HG03196 (cell line): Measurements from ENCODE around the gene GABRR1.
"Not testable (repeated sequence)": the region's sequence is repeated elsewhere in the genome, so short reads cannot be mapped to it uniquely, and the experiment has no call there.

Experiments used
- ATAC-seq: cut with Tn5 transposase; IDR thresholded peaks from one replicate; pipeline ENCODE4 v1.9.1; 2021; ENCODE audit not compliant: unreplicated experiment

GABRR1 gene

DNA sequence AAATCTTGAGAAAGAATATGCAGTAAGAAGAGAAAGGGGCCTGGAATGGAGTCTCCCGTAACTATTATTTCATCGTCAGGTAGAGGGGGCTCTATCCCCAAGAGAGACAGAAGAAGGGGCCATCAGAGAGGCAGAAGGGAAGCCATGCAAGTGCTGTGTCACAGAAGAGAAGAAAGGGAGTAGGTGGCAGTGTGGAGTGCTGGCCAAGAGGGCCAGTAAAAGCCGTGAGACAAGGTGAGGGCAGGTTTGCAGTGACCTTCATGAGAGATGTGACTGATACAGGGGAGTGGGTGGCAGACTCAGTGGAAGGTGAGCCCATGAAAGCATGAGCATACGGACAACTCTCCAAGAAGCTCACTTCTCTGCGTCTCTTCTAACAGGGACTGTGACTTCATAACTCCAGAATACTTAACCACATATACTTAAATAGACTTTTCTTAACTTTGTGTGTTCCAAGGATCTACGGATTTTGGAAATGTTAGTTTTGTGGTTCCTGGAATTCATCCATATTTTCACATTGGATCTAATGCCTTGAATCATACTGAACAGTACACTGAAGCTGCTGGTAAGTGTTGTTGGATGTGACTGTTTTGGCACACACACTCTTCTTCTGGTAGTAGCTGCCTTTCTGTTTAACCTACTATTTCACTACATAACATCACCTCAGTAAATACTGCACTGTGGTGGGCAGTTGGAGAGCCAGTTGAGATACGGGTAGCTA is 55.7 kb downstream of the GABRR1 start:
- ATAC-seq: no peak

DNA sequence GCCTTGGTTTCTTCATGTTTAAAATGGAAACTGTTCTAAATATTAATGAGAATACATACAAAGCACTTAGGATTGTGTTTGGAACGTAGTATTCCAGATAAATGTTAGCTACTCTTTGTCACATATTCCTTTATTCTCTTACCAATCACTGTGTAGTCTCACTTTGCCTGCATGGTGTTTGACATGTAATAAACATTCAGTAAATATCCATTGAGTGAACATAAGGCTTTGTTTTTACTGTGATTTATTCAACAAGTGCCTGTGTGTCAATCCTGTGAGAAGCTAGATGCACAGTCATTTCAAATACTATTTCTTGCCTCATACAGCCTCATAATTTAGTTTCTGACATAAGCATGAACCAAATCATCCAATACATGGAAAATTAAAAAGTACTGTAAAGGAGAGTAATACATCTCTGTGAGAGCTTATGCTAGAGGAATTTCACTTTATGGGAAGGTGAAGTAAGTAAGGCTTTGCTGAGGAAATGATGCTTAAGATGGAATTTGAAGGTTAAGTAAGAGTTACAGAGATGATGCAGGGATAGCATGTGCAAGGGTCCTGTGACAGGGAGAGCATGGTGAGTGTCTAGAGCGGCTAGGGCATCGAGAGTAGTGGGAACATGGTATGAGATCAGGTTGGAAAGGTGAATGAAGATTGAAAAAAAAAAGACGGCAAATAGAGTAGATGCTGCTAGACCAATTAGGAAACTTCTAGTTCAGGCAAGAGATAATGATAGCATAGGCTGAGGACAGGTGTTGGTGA is 56.6 kb downstream of the GABRR1 start:
- ATAC-seq: no peak

DNA sequence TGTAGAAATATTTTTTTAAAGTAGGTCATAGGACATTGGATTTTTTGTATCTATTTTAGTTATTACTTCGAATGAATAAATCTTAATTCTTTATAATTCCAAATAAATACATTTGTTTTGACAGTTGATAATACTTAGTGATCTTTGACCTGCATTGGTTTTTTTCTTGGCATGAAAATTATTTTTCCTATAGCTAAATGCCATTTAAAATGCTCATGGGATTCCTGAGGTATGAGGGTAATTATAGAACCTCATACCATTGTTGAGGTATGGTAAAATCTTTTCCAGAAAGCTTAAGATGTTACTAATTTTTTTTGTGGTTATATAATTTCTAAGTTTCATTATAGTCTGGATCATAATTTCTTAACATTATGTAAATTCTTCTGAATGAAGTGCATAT is 63.0 kb downstream of the GABRR1 start:
- no peak for ATAC-seq

DNA sequence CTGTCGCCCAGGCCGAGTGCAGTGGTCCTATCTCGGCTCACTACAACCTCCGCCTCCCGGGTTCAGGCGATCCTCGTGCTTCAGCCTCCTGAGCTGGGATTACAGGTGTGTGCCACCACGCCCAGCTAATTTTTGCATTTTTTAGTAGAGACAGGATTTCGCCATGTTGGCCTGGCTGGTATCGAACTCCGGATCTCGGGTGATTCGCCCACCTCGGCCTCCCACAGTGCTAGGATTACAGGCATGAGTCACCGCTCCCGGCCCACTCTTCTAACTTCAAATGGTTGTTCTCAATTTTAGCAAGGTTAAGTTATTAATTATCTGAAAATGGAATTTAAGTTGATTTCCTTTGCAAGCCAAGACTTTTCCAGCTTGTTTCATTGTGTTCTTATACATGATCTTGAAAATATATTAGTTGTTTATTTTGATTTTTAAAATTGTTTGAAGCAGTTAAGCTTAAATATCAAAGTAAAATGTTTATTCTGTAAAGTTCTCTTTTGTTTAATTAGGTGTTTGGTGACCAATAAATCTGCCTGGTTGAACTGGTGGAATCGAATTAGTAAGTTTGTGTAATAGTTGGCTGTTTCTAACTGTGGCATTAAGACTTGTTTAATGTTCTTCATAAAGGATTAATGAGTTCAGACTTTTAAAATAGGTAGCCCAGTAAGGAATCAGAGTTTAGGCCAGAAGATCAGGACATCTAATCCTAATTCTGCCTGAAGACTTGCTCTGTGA is 69.0 kb downstream of the GABRR1 start:
- ATAC-seq: no peak

DNA sequence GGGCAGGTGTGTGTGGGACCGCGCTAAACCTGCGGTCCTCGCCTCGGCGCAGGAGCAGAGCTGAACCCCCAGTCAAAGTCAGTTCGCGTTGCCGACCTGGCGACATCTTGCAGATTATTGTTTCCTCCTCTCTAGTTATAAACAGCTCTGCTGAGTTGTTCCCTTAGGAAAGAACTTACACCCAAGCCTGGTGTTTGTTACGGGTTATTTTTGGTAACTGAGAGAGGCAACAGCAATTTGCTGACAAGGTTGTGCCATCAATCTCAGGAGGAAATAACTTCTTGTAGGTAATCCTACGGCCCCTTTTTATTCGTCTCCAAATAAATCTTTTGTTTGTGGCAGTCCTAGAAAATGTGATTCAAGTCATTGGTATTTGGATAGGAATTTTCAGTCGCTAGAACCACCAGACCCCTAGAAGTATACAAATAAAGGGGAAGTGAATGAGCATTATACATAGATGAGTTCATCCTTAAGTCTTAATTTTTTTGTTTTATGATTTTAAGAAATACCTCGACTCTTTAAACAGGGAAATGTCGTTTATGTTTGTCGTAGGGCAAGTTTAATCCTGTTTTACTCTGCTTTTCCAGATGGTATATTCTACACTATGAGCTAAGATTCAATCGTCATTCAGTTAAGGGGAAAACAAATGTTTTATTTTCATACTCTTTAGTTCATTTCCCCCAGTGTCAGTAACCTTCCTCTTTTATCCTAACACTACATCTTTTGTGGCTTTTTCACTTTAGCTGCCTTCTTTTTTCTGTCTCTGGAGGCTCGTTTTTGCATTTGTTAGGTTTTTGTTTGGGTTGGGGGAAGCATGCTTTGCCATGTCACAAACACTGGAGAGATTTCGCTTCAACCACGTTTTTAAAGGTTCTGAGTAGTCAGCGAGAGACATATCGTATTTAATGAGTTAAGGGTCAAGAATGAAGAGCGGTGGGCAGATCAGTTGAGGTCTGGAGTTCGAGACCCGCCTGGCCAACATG is 70.1 kb downstream of the GABRR1 start:
- no peak for ATAC-seq

DNA sequence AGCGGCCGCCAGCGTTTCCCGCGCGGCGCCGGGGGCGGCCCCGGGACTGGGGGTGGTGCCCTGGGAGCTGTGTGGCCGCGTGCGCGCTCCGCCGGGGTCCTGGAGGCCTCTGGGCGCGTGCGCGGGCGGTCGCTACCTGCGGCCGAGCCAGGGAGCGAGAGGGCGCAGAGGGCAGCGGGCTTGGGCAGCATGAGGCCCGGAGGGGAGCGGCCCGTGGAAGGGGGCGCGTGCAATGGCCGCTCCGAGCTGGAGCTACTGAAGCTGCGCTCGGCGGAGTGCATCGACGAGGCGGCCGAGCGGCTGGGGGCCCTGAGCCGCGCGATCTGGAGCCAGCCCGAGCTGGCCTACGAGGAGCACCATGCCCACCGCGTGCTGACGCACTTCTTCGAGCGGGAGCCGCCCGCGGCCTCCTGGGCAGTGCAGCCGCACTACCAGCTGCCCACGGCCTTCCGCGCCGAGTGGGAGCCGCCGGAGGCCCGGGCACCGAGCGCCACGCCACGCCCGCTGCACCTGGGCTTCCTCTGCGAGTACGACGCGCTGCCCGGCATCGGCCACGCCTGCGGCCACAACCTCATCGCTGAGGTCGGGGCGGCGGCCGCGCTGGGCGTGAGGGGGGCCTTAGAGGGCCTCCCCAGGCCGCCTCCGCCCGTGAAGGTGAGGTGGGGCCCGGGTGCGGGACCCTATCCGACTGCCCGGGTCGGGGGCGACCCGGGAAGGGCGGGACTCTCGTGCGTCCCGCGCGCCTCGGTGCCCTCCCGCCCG is 71.0 kb downstream of the GABRR1 start, which contains the start of gene PM20D2:
Gene PM20D2, plus strand, starts transcription at position 100 of the 762 bp plus-strand sequence. Its CDS starts 90 bp downstream, at position 190.
- peak; percentile 75 for ATAC-seq

DNA sequence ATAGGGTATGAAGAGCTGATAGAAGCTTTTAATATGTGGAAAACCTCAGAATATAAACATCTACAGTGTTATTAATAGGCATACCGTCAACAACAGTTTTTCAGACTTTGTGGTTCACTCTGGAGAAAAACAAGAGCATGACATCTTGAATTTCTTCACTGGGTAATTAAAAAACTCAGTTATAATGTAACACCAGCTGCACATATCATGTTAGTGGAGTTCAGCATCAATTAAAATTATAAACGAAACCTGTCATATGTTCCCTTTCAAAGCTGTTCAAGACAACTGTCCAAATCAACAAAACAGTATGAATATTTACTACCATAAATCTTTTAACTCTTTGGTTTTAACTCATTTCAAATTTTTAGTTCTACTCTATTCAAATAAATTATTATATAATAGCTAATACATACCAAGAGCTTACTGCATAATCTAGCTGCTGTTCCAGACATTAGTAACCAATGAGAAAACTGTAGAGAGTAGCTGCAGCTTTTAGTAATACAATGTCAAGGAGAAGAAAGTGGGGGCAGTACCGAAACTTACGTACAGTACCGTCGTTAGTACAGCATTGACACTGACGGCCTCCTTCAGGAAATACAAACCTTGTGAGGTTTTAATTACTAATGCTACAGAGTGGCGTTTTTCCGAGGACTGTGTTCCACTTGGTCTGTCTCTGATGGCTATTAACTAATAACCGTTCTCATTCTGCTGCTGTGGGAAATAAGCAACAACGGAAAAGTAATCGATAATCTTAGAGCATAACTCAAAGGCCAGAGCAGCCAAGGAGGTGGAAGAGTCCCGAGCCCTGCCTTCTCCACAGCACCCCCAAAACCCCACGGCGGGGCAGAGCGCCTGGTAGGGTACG is 71.8 kb downstream of the GABRR1 start:
- peak; percentile 50 for ATAC-seq

DNA sequence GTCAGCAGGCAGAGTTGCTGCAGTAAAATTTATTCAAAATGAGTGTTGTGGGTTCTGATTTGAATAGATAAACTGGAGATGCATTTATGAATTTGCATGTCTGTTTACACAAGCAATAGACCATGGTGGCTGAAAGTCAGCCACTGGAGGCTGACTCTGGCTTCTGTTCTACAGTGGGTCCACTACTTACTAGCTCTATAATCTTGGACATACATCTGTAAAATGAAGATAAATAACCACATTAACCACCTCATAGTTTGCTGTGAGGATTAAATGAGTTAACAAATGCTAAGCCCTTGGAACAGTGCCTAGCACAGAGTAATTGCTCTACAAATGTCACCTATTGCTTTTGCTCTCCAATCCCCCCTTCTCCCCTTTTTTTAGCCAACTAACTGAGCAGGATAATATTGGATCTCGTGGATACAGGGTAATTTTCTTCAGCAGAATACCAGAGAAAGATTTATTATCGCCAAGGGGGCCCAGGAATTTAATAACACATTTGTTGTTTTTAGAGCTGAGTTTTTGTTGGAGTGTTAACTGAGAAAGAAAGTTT is 72.7 kb downstream of the GABRR1 start:
- no peak for ATAC-seq

DNA sequence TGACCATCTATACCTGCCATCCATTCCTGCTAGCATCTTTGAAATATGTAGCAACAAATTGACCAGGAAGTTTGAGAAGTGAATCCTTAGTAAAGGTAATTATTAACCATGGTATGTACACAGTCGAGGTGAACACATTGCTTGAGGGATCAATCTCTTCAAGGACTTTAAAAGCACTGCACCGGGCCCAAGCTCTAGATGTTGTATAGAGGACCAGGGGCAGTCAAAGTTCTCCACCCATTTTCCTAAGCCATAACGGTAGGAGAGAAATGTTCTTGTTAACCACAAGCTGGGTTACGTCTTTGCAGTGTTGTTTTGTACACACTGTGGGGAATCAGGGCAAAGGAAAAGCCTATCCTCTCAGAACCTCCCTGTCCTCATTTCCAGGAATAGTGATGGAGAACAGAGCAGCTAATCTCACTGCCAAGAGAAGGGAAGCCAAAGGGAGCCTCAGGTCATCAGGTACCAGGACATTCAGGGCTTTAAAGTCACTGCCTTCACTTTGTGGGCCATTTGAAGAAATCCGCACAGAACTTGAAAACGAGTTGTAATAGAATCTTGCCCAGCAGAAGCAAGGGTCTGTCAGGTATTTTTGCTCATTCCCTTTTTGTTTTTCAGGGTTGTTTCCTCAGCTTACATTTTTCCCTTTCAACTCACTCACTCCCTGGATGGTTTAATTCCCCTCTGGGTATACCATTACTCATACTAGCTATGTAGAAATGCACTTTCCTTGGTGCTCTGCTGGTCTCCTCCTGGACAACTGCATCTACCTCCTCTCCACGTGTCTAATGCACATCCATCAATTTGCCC is 76.6 kb downstream of the GABRR1 start:
- no peak for ATAC-seq

DNA sequence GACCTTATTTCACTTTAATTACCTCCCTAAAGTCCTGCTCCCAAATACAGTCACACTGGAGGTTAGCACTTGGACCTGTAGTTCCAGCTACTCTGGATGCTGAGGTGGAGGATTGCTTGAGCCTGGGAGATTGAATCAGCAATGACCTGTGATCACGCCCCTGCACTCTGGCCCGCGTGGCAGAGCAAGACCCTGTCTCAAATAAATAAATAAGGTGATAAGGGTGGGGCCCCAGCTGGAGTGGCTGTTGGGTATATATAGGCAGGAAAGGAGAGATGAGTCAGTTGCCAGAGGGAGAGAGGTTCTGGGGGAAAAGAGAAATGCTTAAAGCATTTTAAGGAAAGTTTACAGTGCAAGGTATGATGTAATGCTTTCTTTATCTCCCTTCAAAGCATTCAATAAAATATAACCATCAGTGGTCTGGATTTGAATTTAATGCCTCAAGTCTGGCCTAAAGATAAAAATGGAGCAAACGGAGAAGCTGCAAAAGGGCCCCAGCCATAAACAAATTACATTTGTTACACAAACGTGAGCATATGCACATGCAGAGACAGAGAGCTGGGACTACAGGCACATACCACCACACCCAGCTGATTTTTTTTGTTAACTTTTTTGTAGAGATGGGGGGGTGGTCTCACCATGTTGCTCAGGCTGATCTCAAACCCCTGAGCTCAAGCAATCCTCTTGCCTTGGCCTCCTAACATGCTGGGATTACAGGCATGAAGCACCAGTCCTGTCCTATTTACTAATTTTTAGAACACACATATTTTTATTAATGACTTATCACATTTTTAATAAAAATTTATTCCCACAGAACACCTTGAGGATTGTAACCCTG is 77.4 kb downstream of the GABRR1 start:
- no peak for ATAC-seq

DNA sequence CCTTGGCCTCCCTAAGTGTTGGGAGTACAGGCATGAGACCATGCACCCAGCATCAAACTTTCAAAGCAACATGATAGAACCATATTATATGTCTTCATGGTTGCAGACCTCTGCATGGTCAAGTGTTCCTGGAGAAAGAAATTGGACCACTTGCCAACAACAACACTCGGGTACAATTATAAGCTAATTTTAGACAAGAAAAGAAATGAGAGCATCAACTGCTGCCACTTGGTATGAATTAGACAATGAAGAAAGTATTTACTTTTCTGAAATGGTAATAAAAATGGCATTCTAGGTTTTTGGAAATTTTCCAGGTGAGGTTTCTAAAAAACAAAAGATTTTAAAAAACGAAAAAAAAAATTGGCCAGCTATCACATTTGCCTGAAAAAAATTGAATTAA is 79.0 kb downstream of the GABRR1 start:
- ATAC-seq: no peak

DNA sequence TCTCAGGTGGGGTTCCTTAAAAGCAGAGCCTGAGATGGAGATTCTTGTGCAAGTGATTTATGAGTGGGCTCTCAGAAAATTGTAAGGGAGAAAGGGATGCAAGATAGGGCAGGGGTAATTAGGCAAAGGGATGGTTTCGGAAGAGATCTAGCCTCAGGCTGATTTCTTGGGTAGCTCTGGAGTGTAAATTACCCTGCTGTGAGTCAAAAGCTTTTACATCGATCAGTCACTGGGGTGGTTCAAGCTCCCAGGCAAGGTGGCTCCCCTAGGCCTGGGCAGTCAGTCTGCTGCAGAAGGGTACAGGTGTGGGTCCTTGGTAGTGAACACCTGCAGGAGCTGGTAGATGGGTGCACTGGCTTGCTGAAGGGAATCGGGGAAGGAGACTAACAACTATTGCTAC is 82.4 kb downstream of the GABRR1 start:
- ATAC-seq: no peak

DNA sequence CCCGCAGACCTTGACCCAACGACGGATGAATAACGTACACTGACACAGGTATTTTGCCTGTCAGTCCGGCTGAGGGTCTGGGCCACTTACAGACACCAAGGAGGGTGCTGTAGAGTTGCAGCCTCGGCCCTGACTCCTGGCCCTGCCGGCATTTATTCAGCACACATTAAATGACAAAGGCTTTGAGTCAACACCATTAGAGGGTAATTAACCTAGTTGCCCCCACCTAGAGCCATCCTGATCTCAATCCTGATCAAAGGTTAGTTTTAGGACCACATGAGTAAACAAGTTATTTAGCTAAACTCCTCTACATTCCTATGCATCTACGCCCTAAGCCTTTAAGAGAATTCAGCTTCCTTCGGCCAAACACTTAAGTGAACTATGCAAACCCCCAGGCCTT is 83.2 kb downstream of the GABRR1 start:
- no peak for ATAC-seq

DNA sequence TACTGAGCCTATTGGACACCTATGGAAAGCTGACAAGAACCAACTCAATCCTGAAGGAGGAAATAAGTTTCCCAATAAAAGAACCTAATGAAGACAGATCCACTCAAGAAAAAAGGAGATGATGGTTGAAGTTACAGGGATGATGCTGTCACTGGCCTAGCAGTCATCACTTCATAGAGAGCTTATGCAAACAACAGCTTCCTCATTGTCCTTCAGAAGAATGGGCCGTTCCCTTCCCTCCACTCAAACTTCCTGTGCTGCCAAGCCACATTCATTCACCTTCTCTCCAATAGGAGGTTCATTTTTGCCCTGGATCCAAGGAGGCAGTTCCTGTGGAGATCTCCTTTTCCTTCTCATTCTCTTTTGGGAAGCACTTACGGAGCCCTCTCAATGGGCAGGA is 85.1 kb downstream of the GABRR1 start:
- no peak for ATAC-seq

DNA sequence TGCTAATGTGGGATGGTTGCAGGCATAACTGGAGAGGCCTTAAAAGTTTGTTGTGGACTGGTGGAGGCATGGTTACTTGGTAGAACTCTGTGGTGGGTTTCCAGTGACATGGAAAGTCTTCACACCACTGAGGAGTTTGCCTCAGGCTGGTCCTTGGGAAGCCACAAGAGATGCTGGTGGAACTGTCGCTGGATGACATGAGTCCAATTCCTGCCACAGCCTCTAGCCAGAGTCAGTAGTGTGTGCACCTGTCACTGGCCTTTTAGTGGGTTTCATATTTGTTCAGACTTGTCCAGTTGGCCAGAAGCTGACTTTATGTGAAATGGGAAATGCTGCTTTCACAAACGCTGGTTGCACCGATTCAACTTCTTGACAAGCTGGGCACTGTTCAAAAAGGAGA is 85.6 kb downstream of the GABRR1 start:
- no peak for ATAC-seq

DNA sequence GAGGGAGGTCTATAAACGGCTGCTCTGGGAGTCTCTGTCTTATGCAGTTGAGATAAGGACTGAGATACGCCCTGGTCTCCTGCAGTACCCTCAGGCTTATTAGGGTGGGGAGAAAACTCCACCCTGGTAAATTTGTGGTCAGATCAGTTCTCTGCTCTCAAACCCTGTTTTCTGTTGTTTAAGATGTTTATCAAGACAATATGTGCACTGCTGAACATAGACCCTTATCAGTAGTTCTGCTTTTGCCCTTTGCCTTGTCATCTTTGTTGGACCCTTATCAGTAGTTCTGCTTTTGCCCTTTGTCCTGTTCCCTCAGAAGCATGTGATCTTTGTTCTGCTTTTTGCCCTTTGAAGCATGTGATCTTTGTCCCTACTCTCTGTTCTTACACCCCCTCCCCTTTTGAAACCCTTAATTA is 88.9 kb downstream of the GABRR1 start:
- not testable (repeated sequence) for ATAC-seq
